Glutamatergic neuron (in vitro differentiated cells): ENCODE results near the gene OR5L2. TPM values are rescaled to one million over a fixed set of nuclear protein-coding genes. Genes with fewer than 3 reads are reported as not detected.

ENCODE experiments used
- DNase-seq: peaks from one replicate; pipeline ENCODE4 v3.0.0; 2022
- H3K27ac Mint-ChIP-seq: one replicate; pipeline ENCODE4 v1.8.0; 2020; ENCODE audit warnings: mild to moderate bottlenecking, mixed read lengths, inconsistent platforms; ENCODE audit not compliant: unreplicated experiment
- H3K27me3 Mint-ChIP-seq: one replicate; pipeline ENCODE4 v1.8.0; 2020; ENCODE audit warnings: mild to moderate bottlenecking, moderate library complexity, mixed read lengths, inconsistent platforms; ENCODE audit not compliant: unreplicated experiment
- H3K36me3 Mint-ChIP-seq: one replicate; pipeline ENCODE4 v1.8.0; 2020; ENCODE audit warnings: mild to moderate bottlenecking, mixed read lengths, inconsistent platforms; ENCODE audit not compliant: unreplicated experiment
- H3K4me1 Mint-ChIP-seq: one replicate; pipeline ENCODE4 v1.8.0; 2020; ENCODE audit warnings: mild to moderate bottlenecking, low read depth, mixed read lengths, inconsistent platforms; ENCODE audit not compliant: unreplicated experiment
- H3K4me3 Mint-ChIP-seq: one replicate; pipeline ENCODE4 v1.8.0; 2020; ENCODE audit warnings: mild to moderate bottlenecking, mixed read lengths, inconsistent platforms; ENCODE audit not compliant: unreplicated experiment
- H3K9me3 Mint-ChIP-seq: one replicate; pipeline ENCODE4 v1.8.0; 2020; ENCODE audit warnings: mild to moderate bottlenecking, moderate library complexity, mixed read lengths, inconsistent platforms; ENCODE audit not compliant: unreplicated experiment
- CTCF ChIP-seq: fragments of 200-600 bp; sonication (generic); IDR thresholded peaks from one replicate; pipeline ENCODE4 v1.5.0; 2021; ENCODE audit not compliant: partially characterized antibody, unreplicated experiment
- long read RNA-seq: library from polyadenylated mRNA; unstranded; transcript quantifications from one replicate; pipeline ENCODE4 v2.0.0, GENCODE V29; 2020; ENCODE audit not compliant: unreplicated experiment
- total RNA-seq: library from RNA; stranded (reverse); fragmentation: NEBNext Ultra II Directional; extraction: Animal tissue kit (Norgen Biotek cat#: 25700); gene quantifications from one replicate; pipeline ENCODE4 v1.2.1, GENCODE V29; 2021; ENCODE audit not compliant: unreplicated experiment

OR5L2 gene
- not detected for total RNA-seq
- long read RNA-seq: 0 reads

GRCh38 chr11:55826919-55827318 lies at the start of gene OR5L2:
Gene OR5L2, plus strand, starts transcription at chr11:55827219. Its CDS starts 0 bp downstream, at chr11:55827219.
- Mint-ChIP-seq H3K27me3 (no peaks in the 10 kb centered on the region), H3K27ac (no peak within 1 kb of the TSS), H3K4me1 (no peaks in the 10 kb centered on the region), H3K9me3 (peaks cover 8% of the 10 kb centered on the region), H3K36me3 (no peaks in the 10 kb centered on the region), H3K4me3 (no peak within 1 kb of the TSS)
- no peak for DNase-seq
- no peak for TF ChIP-seq CTCF

GRCh38 chr11:55791606-55792005 lies 35.4 kb upstream of the OR5L2 start:
- Mint-ChIP-seq H3K4me1 (no peaks in the 10 kb centered on the region), H3K4me3 (no peak overlapping the region), H3K36me3 (peaks cover 5% of the 10 kb centered on the region), H3K27me3 (no peaks in the 10 kb centered on the region), H3K27ac (no peak overlapping the region), H3K9me3 (peaks cover 9% of the 10 kb centered on the region)
- no peak for DNase-seq
- no peak for TF ChIP-seq CTCF

- DNase-seq: no peak
- no peak for TF ChIP-seq CTCF
- Mint-ChIP-seq H3K4me3 (no peak overlapping the region), H3K27ac (no peak overlapping the region), H3K4me1 (no peaks in the 10 kb centered on the region), H3K9me3 (peaks cover 9% of the 10 kb centered on the region), H3K36me3 (peaks cover 5% of the 10 kb centered on the region), H3K27me3 (no peaks in the 10 kb centered on the region)
Measured at GRCh38 chr11:55793321-55793720, 33.7 kb upstream of the OR5L2 start.

- no peak for TF ChIP-seq CTCF
- Mint-ChIP-seq H3K4me1 (no peaks in the 10 kb centered on the region), H3K27ac (no peak within 1 kb of the TSS), H3K27me3 (no peaks in the 10 kb centered on the region), H3K4me3 (no peak within 1 kb of the TSS), H3K36me3 (peaks cover 5% of the 10 kb centered on the region), H3K9me3 (peaks cover 9% of the 10 kb centered on the region)
- no peak for DNase-seq
Measured at GRCh38 chr11:55795256-55795655, 31.8 kb upstream of the OR5L2 start, which contains the start of gene OR5D14. Gene OR5D14, plus strand, starts transcription at chr11:55795556. Its CDS starts 0 bp downstream, at chr11:55795556.

- Mint-ChIP-seq H3K27ac (no peak overlapping the region), H3K36me3 (no peaks in the 10 kb centered on the region), H3K4me1 (no peaks in the 10 kb centered on the region), H3K9me3 (peaks cover 13% of the 10 kb centered on the region), H3K27me3 (no peaks in the 10 kb centered on the region), H3K4me3 (no peak overlapping the region)
- TF ChIP-seq CTCF: no peak
- no peak for DNase-seq
Measured at GRCh38 chr11:55806248-55806647, 20.8 kb upstream of the OR5L2 start.
